WI38 (cell line): Measurements from ENCODE around the gene ZFR2.

Experiments
- H3K4me3 ChIP-seq: 2 replicates; pipeline ENCODE4 v1.5.1; 2011; ENCODE audit warnings: low read depth, mild to moderate bottlenecking, control low read depth, low read length
- TF ChIP-seq, protein P1 (sequence below): IDR thresholded peaks from 2 replicates; pipeline ENCODE4 v1.5.1; 2012; ENCODE audit warnings: low read depth, mild to moderate bottlenecking, control low read depth, low read length

ZFR2 gene

DNA sequence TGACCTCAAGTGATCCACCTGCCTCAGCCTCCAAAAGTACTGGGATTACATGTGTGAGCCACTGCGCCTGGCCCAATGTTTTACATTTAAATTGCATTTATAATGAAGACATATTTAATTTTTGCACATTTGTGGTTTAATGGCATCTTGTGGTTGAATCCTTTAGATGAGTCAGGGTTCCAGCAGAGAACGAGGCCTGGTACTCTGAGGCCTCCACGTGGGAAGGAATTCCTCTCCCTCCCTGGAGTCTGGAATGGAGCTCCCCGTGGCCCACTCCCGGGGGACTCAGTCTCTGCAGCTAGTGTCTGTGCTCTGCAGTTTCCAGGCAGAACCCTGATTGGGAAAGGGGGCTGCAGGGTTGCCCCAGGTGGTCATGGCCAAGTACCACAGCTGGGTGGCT, 24.2 kb downstream of the ZFR2 start:
- TF ChIP-seq, protein P1, sequence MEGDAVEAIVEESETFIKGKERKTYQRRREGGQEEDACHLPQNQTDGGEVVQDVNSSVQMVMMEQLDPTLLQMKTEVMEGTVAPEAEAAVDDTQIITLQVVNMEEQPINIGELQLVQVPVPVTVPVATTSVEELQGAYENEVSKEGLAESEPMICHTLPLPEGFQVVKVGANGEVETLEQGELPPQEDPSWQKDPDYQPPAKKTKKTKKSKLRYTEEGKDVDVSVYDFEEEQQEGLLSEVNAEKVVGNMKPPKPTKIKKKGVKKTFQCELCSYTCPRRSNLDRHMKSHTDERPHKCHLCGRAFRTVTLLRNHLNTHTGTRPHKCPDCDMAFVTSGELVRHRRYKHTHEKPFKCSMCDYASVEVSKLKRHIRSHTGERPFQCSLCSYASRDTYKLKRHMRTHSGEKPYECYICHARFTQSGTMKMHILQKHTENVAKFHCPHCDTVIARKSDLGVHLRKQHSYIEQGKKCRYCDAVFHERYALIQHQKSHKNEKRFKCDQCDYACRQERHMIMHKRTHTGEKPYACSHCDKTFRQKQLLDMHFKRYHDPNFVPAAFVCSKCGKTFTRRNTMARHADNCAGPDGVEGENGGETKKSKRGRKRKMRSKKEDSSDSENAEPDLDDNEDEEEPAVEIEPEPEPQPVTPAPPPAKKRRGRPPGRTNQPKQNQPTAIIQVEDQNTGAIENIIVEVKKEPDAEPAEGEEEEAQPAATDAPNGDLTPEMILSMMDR, result no peak
- H3K4me3 ChIP-seq, result no peak overlapping the region

DNA sequence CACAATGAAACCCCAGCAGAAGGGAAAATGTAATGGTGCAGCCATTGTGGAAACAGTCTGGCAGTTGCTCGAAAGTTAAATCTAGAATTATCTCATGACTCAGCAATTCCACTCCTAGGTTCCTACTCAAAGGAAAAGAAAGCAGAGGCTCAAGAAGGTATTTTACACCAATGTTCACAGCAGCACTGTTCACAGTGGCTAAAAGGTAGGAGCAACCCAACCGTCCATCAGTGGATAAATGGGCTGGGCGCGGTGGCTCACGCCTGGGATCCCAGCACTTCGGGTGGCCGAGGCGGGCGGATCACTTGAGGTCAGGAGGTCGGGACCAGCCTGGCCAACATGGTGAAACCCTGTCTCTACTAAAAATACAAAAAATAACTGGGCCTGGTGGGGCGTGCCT, 25.9 kb downstream of the ZFR2 start:
- no peak overlapping the region for H3K4me3 ChIP-seq
- TF ChIP-seq, protein P1, result no peak

GRCh38 chr19:3840804-3841203, 28.0 kb downstream of the ZFR2 start:
- H3K4me3 ChIP-seq, result no peak overlapping the region
- TF ChIP-seq, protein P1, result no peak

GRCh38 chr19:3839941-3840340, 28.9 kb downstream of the ZFR2 start:
- no peak overlapping the region for H3K4me3 ChIP-seq
- TF ChIP-seq, protein P1, result no peak

DNA sequence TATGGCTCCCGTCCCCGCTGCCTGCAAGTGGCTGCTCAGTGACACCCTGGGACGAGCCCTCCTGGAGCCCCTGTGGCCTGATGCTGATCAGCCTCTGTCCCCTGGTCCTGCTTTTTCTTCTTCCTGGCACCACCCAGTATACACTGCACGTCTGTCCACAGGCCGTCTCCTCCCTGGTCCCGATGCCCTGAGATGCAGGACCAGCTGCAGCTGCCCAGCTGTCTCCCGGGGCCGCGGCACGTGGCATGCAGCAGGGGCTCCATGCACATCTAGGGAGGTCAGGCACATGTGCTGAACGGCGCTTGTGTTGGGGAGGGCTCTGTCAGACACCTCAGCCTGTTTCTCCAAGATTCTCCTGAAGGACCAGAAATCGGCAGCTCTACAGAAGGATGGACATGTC, 30.2 kb downstream of the ZFR2 start:
- H3K4me3 ChIP-seq, result no peak overlapping the region
- TF ChIP-seq, protein P1, result no peak

- H3K4me3 ChIP-seq, result no peak overlapping the region
- TF ChIP-seq, protein P1, result no peak
Measured at GRCh38 chr19:3837922-3838321, 30.9 kb downstream of the ZFR2 start.

DNA sequence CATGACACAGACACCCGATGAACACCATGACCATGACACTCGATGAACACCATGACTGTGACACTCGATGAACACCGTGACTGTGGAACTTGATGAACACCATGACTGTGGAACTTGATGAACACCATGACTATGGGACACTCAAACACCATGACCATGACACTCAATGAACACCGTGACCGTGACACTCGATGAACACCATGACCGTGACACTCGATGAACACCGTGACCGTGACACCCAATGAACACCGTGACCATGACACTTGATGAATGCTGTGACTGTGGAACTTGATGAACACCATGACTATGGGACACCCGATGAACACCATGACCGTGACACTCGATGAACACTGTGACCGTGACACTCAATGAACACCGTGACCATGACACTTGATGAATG, 31.5 kb downstream of the ZFR2 start:
- TF ChIP-seq, protein P1, result no peak
- no peak overlapping the region for H3K4me3 ChIP-seq

- no peak overlapping the region for H3K4me3 ChIP-seq
- TF ChIP-seq, protein P1, result no peak
Measured at GRCh38 chr19:3836887-3837286, 32.0 kb downstream of the ZFR2 start.
